H9 (cell line): ENCODE data around the gene EPHA3. TPM values are rescaled to one million over a fixed set of nuclear protein-coding genes. Genes with fewer than 3 reads are reported as not detected.

Experiments
- DNase-seq: peaks from one replicate; pipeline ENCODE4 v3.0.0-alpha.2; 2017
- H2AFZ ChIP-seq: one replicate; pipeline ENCODE4 v1.6.1; 2013; ENCODE audit warnings: mild to moderate bottlenecking, low read length, control low read depth, moderate library complexity
- H2AK5ac ChIP-seq: 2 replicates; pipeline ENCODE4 v1.6.1; 2013; ENCODE audit warnings: low read length, control low read depth, mixed read lengths; ENCODE audit not compliant: insufficient read length
- H2BK120ac ChIP-seq: one replicate; pipeline ENCODE4 v1.6.1; 2013; ENCODE audit warnings: low read depth, mild to moderate bottlenecking, low read length, control low read depth, inconsistent platforms; ENCODE audit not compliant: poor library complexity, severe bottlenecking
- H2BK12ac ChIP-seq: 2 replicates; pipeline ENCODE4 v1.6.1; 2013; ENCODE audit warnings: low read length, control low read depth, mixed read lengths, low read depth; ENCODE audit not compliant: insufficient read length
- H2BK15ac ChIP-seq: 2 replicates; pipeline ENCODE4 v1.6.1; 2013; ENCODE audit warnings: low read depth, low read length, control low read depth
- H2BK20ac ChIP-seq: one replicate; pipeline ENCODE4 v1.6.1; 2013; ENCODE audit warnings: low read depth, mild to moderate bottlenecking, low read length, control low read depth, inconsistent platforms; ENCODE audit not compliant: poor library complexity, severe bottlenecking
- H2BK5ac ChIP-seq: 2 replicates; pipeline ENCODE4 v1.6.1; 2013; ENCODE audit warnings: low read length, control low read depth, mixed read lengths; ENCODE audit not compliant: insufficient read length
- H3K14ac ChIP-seq: 2 replicates; pipeline ENCODE4 v1.6.1; 2013; ENCODE audit warnings: low read length, control low read depth; ENCODE audit not compliant: insufficient read depth
- H3K18ac ChIP-seq: 2 replicates; pipeline ENCODE4 v1.6.1; 2013; ENCODE audit warnings: low read depth, mild to moderate bottlenecking, mixed read lengths, low read length, control low read depth; ENCODE audit not compliant: insufficient read length
- H3K23ac ChIP-seq: 2 replicates; pipeline ENCODE4 v1.6.1; 2013; ENCODE audit warnings: low read length, control low read depth, mixed read lengths, low read depth; ENCODE audit not compliant: insufficient read length
- H3K23me2 ChIP-seq: 2 replicates; pipeline ENCODE4 v1.6.1; 2013; ENCODE audit warnings: low read depth, mild to moderate bottlenecking, mixed read lengths, low read length, control low read depth; ENCODE audit not compliant: insufficient read length, poor library complexity, severe bottlenecking
- H3K27ac ChIP-seq: 2 replicates; pipeline ENCODE4 v1.5.1; 2013; ENCODE audit warnings: low read length, control low read depth, mixed read lengths, low read depth; ENCODE audit not compliant: insufficient read length
- H3K27me3 ChIP-seq: 2 replicates; pipeline ENCODE4 v1.6.1; 2013; ENCODE audit warnings: low read length, control low read depth, inconsistent platforms; ENCODE audit not compliant: insufficient read depth
- H3K4ac ChIP-seq: 2 replicates; pipeline ENCODE4 v1.6.1; 2013; ENCODE audit warnings: low read depth, mild to moderate bottlenecking, control low read depth, inconsistent platforms, low read length, moderate library complexity
- H3K4me1 ChIP-seq: 2 replicates; pipeline ENCODE4 v1.6.1; 2013; ENCODE audit warnings: low read length, control low read depth, inconsistent platforms; ENCODE audit not compliant: insufficient read depth
- H3K4me2 ChIP-seq: 2 replicates; pipeline ENCODE4 v1.6.1; 2013; ENCODE audit warnings: low read length, control low read depth, mixed read lengths; ENCODE audit not compliant: insufficient read length, insufficient read depth
- H3K56ac ChIP-seq: 2 replicates; pipeline ENCODE4 v1.6.1; 2013; ENCODE audit warnings: low read depth, mild to moderate bottlenecking, mixed read lengths, low read length, control low read depth; ENCODE audit not compliant: insufficient read length
- H3K79me1 ChIP-seq: 2 replicates; pipeline ENCODE4 v1.6.1; 2013; ENCODE audit warnings: low read depth, mild to moderate bottlenecking, moderate library complexity, low read length, control low read depth, inconsistent platforms; ENCODE audit not compliant: insufficient read depth, poor library complexity, severe bottlenecking
- H3K79me2 ChIP-seq: 2 replicates; pipeline ENCODE4 v1.6.1; 2013; ENCODE audit warnings: low read length, control low read depth, inconsistent platforms; ENCODE audit not compliant: insufficient read depth
- H3K9ac ChIP-seq: 2 replicates; pipeline ENCODE4 v1.6.1; 2013; ENCODE audit warnings: low read length, control low read depth, mixed read lengths; ENCODE audit not compliant: insufficient read length; ENCODE audit errors: extremely low read depth
- H3K9me3 ChIP-seq: one replicate; pipeline ENCODE4 v1.6.1; 2013; ENCODE audit warnings: low read depth, low read length, inconsistent platforms; ENCODE audit not compliant: control insufficient read depth
- H3T11ph ChIP-seq: one replicate; pipeline ENCODE4 v1.6.1; 2013; ENCODE audit warnings: mild to moderate bottlenecking, low read length, control low read depth, inconsistent platforms
- H4K20me1 ChIP-seq: one replicate; pipeline ENCODE4 v1.6.1; 2013; ENCODE audit not compliant: control insufficient read depth, insufficient read length, insufficient read depth
- H4K5ac ChIP-seq: 2 replicates; pipeline ENCODE4 v1.6.1; 2013; ENCODE audit warnings: low read depth, mild to moderate bottlenecking, mixed read lengths, low read length, control low read depth; ENCODE audit not compliant: insufficient read length
- H4K8ac ChIP-seq: replicated peaks from 2 replicates; pipeline ENCODE4 v1.6.1; 2013; ENCODE audit warnings: low read length, control low read depth, mixed read lengths, low read depth; ENCODE audit not compliant: insufficient read length
- H4K91ac ChIP-seq: 2 replicates; pipeline ENCODE4 v1.6.1; 2013; ENCODE audit warnings: low read depth, mild to moderate bottlenecking, moderate library complexity, mixed read lengths, low read length, control low read depth; ENCODE audit not compliant: insufficient read length
- H3K27ac Mint-ChIP-seq, 3 experiments: 2 replicates in 2 of 3; 3 replicates in 1 of 3; pipeline ENCODE4 v1.8.0; 2020 to 2021; ENCODE audit warnings: mixed read lengths in 3 of 3, mild to moderate bottlenecking in 1 of 3, moderate library complexity in 1 of 3
- H3K27me3 Mint-ChIP-seq: 2 replicates; pipeline ENCODE4 v1.8.0; 2021; ENCODE audit warnings: low read depth, mild to moderate bottlenecking, moderate library complexity, mixed read lengths
- H3K36me3 Mint-ChIP-seq, 3 experiments: 2 replicates in 2 of 3; 3 replicates in 1 of 3; pipeline ENCODE4 v1.8.0; 2020 to 2021; ENCODE audit warnings: low read depth in 3 of 3, mixed read lengths in 3 of 3; ENCODE audit not compliant: insufficient read depth in 1 of 3
- H3K4me1 Mint-ChIP-seq, 2 experiments: 2 replicates each; pipeline ENCODE4 v1.8.0; 2020; ENCODE audit warnings: mixed read lengths in 2 of 2
- H3K4me3 Mint-ChIP-seq, 2 experiments: 2 replicates in 1 of 2; 3 replicates in 1 of 2; pipeline ENCODE4 v1.8.0; 2020 to 2021; ENCODE audit warnings: mild to moderate bottlenecking in 2 of 2, mixed read lengths in 2 of 2, moderate library complexity in 1 of 2
- H3K9me3 Mint-ChIP-seq, 2 experiments: 2 replicates in 1 of 2; 3 replicates in 1 of 2; pipeline ENCODE4 v1.8.0; 2020; ENCODE audit warnings: mild to moderate bottlenecking in 2 of 2, mixed read lengths in 2 of 2, moderate library complexity in 1 of 2
- WGBS: extraction: QIAGEN DNeasy Blood & Tissue Kit; methylation state at CpG from one replicate; pipeline ENCODE4 v1.1.7; 2013; ENCODE audit warnings: missing lambda C conversion rate, low lambda C conversion rate, mixed read lengths; ENCODE audit not compliant: insufficient read length; ENCODE audit errors: extremely low coverage; 5-methylcytosine and 5-hydroxymethylcytosine counted together
- total RNA-seq: library from RNA; stranded (reverse); gene quantifications from 2 replicates; pipeline ENCODE4 v1.2.1, GENCODE V29; 2021
- TF ChIP-seq, protein P1 (sequence below): fragments of 200-600 bp; sonication (generic); conservative IDR thresholded peaks from 3 replicates; pipeline ENCODE4 v1.8.0; 2021; ENCODE audit warnings: antibody characterized with exemption, mild to moderate bottlenecking

The EPHA3 gene
- total RNA-seq, 1 experiment from 2014 or later: 0.66 TPM

DNA sequence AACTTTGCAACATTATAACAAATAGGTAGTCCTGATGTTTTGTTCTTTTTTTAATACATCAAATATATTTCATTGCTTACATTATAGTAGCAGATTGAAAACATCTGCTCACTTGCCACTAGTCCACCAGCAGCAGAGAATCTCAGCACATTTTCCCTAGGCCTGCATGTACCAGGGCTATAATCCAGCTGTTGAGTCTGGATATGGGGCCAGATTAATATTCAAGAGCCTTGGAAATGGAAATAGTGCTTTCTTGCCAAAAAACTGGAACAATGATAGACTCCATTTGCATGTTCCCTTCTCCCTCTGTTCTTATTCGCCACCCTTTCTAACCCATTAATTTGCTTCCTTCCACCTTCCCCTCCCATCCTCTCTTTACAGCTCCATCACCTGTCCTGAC is 288.0 kb downstream of the EPHA3 start:
- no peak for DNase-seq

More for the DNA sequence above, 288.0 kb downstream of the EPHA3 start:
- Mint-ChIP-seq H3K27ac (no peak overlapping the region), H3K9me3 (no peaks in the 10 kb centered on the region), H3K36me3 (no peaks in the 10 kb centered on the region), H3K4me1 (no peaks in the 10 kb centered on the region), H3K27me3 (no peaks in the 10 kb centered on the region), H3K4me3 (no peak overlapping the region)
- Histone ChIP-seq H2BK15ac (no peak overlapping the region), H3K9me3 (no peaks in the 10 kb centered on the region), H3K23me2 (no peaks in the 10 kb centered on the region), H3K4me1 (no peaks in the 10 kb centered on the region), H3K9ac (no peak overlapping the region), H3K23ac (no peak overlapping the region), H3K27ac (no peak overlapping the region), H2AFZ (no peak overlapping the region), H4K91ac (no peak overlapping the region), H3K4ac (no peak overlapping the region), H4K20me1 (no peaks in the 10 kb centered on the region), H2AK5ac (no peak overlapping the region), H4K5ac (no peak overlapping the region), H2BK120ac (no peak overlapping the region), H4K8ac (no peak overlapping the region), H2BK12ac (no peak overlapping the region), H3K4me2 (no peak overlapping the region), H3K79me2 (no peaks in the 10 kb centered on the region), H2BK5ac (no peak overlapping the region), H3K27me3 (no peaks in the 10 kb centered on the region), H2BK20ac (peak overlapping the region; percentile 45), H3T11ph (no peak overlapping the region), H3K14ac (no peak overlapping the region), H3K56ac (no peak overlapping the region), H3K79me1 (no peaks in the 10 kb centered on the region), H3K18ac (no peak overlapping the region)
- WGBS: no CpG with 5 or more reads among the region's 1 CpG
- TF ChIP-seq, protein P1, sequence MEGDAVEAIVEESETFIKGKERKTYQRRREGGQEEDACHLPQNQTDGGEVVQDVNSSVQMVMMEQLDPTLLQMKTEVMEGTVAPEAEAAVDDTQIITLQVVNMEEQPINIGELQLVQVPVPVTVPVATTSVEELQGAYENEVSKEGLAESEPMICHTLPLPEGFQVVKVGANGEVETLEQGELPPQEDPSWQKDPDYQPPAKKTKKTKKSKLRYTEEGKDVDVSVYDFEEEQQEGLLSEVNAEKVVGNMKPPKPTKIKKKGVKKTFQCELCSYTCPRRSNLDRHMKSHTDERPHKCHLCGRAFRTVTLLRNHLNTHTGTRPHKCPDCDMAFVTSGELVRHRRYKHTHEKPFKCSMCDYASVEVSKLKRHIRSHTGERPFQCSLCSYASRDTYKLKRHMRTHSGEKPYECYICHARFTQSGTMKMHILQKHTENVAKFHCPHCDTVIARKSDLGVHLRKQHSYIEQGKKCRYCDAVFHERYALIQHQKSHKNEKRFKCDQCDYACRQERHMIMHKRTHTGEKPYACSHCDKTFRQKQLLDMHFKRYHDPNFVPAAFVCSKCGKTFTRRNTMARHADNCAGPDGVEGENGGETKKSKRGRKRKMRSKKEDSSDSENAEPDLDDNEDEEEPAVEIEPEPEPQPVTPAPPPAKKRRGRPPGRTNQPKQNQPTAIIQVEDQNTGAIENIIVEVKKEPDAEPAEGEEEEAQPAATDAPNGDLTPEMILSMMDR: no peak
